Memory B cell (primary cell): Measurements from ENCODE around the gene JAK2.
"Not testable (repeated sequence)": the region's sequence is repeated elsewhere in the genome, so short reads cannot be mapped to it uniquely, and the experiment has no call there.

Experiments used
- ATAC-seq: fragments of 150-1000 bp; cut with Tn5 transposase; 2 replicates; pipeline ENCODE4 v1.10.0; 2021; ENCODE audit warnings: low read depth, mild to moderate bottlenecking, moderate library complexity
- DNase-seq, 2 donors: peaks; one replicate each; pipeline ENCODE4 v3.0.0; 2022; ENCODE audit warnings: low spot score in 2 of 2
- H3K27ac Mint-ChIP-seq: one replicate; pipeline ENCODE4 v1.8.0; 2022; ENCODE audit warnings: mild to moderate bottlenecking, moderate library complexity, mixed read lengths
- H3K27me3 Mint-ChIP-seq: one replicate; pipeline ENCODE4 v1.8.0; 2022; ENCODE audit warnings: mixed read lengths
- H3K36me3 Mint-ChIP-seq: one replicate; pipeline ENCODE4 v1.8.0; 2022; ENCODE audit warnings: mild to moderate bottlenecking, mixed read lengths
- H3K4me1 Mint-ChIP-seq: one replicate; pipeline ENCODE4 v1.8.0; 2022; ENCODE audit warnings: mixed read lengths
- H3K4me3 Mint-ChIP-seq: one replicate; pipeline ENCODE4 v1.8.0; 2022; ENCODE audit warnings: mild to moderate bottlenecking, moderate library complexity, mixed read lengths
- H3K9me3 Mint-ChIP-seq: one replicate; pipeline ENCODE4 v1.8.0; 2022; ENCODE audit warnings: mixed read lengths

JAK2 gene

GRCh38 chr9:5041390-5042115 lies 56.5 kb downstream of the JAK2 start:
- Mint-ChIP-seq H3K36me3 (peaks cover 29% of the 10 kb centered on the region), H3K27ac (no peak overlapping the region), H3K27me3 (no peaks in the 10 kb centered on the region), H3K4me1 (peaks cover 2% of the 10 kb centered on the region), H3K9me3 (no peaks in the 10 kb centered on the region), H3K4me3 (no peak overlapping the region)
- DNase-seq (no peak), ATAC-seq (no peak)

DNA sequence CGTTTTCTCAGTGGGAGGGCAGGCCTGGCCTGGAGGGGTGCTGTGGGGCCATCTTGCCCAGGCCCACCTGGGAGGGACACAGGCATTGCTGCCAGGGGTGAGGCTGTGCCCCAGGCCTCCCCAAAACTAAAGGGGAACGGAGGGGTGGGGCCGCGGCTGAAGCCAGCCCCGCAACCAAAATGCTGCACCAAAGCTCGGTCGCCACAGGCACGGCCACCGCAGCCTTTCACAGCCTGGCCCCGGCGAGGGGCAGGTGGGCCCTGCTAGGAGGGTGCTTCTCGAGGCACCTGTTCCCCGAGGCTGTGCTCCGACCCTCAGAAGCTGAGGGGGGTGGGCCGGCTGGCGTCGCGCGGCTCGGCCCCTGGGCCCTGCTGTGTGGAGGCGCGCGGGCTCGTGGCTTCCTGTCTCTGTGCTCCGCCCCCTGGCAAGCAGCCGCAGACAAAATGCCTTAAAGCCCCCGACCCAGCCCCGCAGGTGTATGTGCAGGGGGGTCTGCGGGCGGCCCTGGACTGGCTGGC lies 57.6 kb downstream of the JAK2 start:
- H3K27me3 Mint-ChIP-seq, result no peaks in the 10 kb centered on the region
- no peak overlapping the region for H3K27ac Mint-ChIP-seq
- peak overlapping the region; percentile 54 for H3K4me3 Mint-ChIP-seq
- H3K4me1 Mint-ChIP-seq, result peaks cover 3% of the 10 kb centered on the region
- no peaks in the 10 kb centered on the region for H3K9me3 Mint-ChIP-seq
- ATAC-seq (peak; percentile 34), DNase-seq (no peak)
- peaks cover 30% of the 10 kb centered on the region for H3K36me3 Mint-ChIP-seq

DNA sequence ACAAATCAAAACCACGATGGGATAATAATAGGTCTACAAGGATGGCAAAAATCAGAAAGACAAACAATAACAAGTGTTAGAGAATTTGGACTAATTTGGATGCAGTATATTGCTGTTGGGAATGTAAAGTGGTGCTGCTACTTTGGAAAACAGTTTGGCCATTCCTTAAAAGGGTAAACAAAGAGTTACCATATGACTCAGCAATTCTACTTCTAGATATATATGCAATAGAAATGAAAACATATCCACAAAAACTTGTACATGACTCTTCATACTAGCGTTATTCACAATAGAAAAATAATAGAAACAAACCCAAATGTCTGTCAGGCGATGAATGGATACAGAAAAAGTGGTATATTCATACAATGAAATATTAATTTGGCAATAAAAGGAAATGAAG lies 58.3 kb downstream of the JAK2 start:
- DNase-seq (no peak), ATAC-seq (no peak)
- no peak overlapping the region for H3K27ac Mint-ChIP-seq
- H3K36me3 Mint-ChIP-seq, result peaks cover 30% of the 10 kb centered on the region
- H3K9me3 Mint-ChIP-seq, result no peaks in the 10 kb centered on the region
- peak overlapping the region; percentile 54 for H3K4me3 Mint-ChIP-seq
- no peaks in the 10 kb centered on the region for H3K27me3 Mint-ChIP-seq
- peaks cover 3% of the 10 kb centered on the region for H3K4me1 Mint-ChIP-seq

- no peaks in the 10 kb centered on the region for H3K27me3 Mint-ChIP-seq
- DNase-seq, result no peak
- H3K4me3 Mint-ChIP-seq, result no peak overlapping the region
- H3K4me1 Mint-ChIP-seq, result peaks cover 3% of the 10 kb centered on the region
- no peak for ATAC-seq
- H3K9me3 Mint-ChIP-seq, result no peaks in the 10 kb centered on the region
- H3K36me3 Mint-ChIP-seq, result peaks cover 26% of the 10 kb centered on the region
- no peak overlapping the region for H3K27ac Mint-ChIP-seq
Observed at GRCh38 chr9:5044160-5044559, 59.1 kb downstream of the JAK2 start.

DNA sequence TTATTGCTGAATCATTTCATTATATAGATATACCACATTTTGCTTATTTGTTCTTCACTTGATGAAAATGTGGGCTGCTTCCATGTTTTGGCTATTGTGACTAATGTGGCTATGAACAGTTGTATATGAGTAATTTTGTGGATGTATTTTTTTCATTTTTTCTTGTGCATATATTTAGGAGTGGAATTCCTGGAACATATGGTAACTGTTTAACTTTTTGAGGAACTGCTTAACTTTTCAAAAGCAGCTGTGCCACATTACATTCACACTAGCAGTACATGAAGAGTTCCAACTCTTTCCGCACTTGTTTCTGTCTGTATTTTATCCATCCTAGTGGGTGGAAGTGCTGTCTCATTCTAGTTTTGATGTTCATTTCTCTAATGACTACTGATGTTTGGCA lies 67.8 kb downstream of the JAK2 start:
- H3K27me3 Mint-ChIP-seq, result no peaks in the 10 kb centered on the region
- H3K4me1 Mint-ChIP-seq, result no peaks in the 10 kb centered on the region
- H3K27ac Mint-ChIP-seq, result no peak overlapping the region
- no peak overlapping the region for H3K4me3 Mint-ChIP-seq
- DNase-seq (no peak), ATAC-seq (no peak)
- H3K36me3 Mint-ChIP-seq, result peaks cover 25% of the 10 kb centered on the region
- H3K9me3 Mint-ChIP-seq, result no peaks in the 10 kb centered on the region

DNA sequence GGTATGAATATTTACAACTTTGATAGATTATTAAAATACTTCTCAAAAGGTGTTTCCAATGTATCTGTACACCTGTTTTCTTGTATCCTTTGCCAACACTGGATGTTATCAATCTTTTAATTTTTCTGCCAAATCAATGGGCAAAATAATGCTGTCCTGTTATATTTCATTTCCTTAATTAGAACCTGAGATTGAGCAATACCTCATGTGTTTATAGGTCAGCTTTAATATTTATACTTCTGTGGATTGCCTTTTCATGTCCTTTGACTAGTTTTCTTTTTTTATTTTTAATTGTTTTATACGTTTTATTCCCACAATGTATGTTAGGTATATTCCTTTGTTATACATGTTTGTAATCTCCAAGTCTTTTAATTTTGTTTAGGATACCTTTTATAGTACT lies 77.6 kb downstream of the JAK2 start:
- no peaks in the 10 kb centered on the region for H3K4me1 Mint-ChIP-seq
- ATAC-seq (no peak), DNase-seq (no peak)
- peaks cover 14% of the 10 kb centered on the region for H3K36me3 Mint-ChIP-seq
- H3K4me3 Mint-ChIP-seq, result no peak overlapping the region
- H3K27me3 Mint-ChIP-seq, result no peaks in the 10 kb centered on the region
- no peak overlapping the region for H3K27ac Mint-ChIP-seq
- H3K9me3 Mint-ChIP-seq, result no peaks in the 10 kb centered on the region

- Mint-ChIP-seq H3K27ac (no peak overlapping the region), H3K9me3 (no peaks in the 10 kb centered on the region), H3K27me3 (no peaks in the 10 kb centered on the region), H3K4me3 (no peak overlapping the region), H3K36me3 (peaks cover 27% of the 10 kb centered on the region), H3K4me1 (peaks cover 2% of the 10 kb centered on the region)
- DNase-seq (no peak), ATAC-seq (no peak)
Observed at GRCh38 chr9:5072871-5073270, 87.8 kb downstream of the JAK2 start.

DNA sequence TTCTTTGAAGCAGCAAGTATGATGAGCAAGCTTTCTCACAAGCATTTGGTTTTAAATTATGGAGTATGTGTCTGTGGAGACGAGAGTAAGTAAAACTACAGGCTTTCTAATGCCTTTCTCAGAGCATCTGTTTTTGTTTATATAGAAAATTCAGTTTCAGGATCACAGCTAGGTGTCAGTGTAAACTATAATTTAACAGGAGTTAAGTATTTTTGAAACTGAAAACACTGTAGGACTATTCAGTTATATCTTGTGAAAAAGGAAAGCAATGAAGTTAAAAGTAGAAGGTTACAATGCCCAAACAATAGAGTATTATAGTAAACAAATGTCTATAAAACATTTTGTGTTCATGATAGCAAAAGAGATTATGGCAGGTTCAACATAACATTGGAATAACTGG lies 88.6 kb downstream of the JAK2 start:
- H3K4me3 Mint-ChIP-seq, result no peak overlapping the region
- H3K27me3 Mint-ChIP-seq, result no peaks in the 10 kb centered on the region
- ATAC-seq (no peak), DNase-seq (no peak)
- H3K4me1 Mint-ChIP-seq, result peaks cover 2% of the 10 kb centered on the region
- H3K9me3 Mint-ChIP-seq, result no peaks in the 10 kb centered on the region
- peaks cover 29% of the 10 kb centered on the region for H3K36me3 Mint-ChIP-seq
- H3K27ac Mint-ChIP-seq, result no peak overlapping the region

GRCh38 chr9:5085993-5086392 lies 100.9 kb downstream of the JAK2 start:
- Mint-ChIP-seq H3K27me3 (no peaks in the 10 kb centered on the region), H3K4me1 (no peaks in the 10 kb centered on the region)
- no peak for DNase-seq

DNA sequence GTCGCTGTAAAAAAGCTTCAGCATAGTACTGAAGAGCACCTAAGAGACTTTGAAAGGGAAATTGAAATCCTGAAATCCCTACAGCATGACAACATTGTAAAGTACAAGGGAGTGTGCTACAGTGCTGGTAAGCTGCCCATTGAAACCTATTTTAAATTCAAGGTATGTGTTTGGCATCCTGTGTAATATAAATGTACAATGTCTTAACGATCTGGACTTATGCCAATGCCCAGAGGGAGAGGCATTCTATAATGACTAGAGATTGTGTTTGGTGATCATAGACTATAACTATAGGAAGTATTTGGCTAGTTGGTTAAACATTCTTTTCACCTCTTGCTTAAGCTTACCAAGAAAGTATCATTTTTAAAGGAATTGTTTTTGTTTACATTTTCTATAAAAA lies 104.7 kb downstream of the JAK2 start:
- Mint-ChIP-seq H3K4me3 (no peak overlapping the region), H3K9me3 (peaks cover 2% of the 10 kb centered on the region), H3K27ac (no peak overlapping the region), H3K27me3 (no peaks in the 10 kb centered on the region), H3K36me3 (peaks cover 36% of the 10 kb centered on the region), H3K4me1 (no peaks in the 10 kb centered on the region)
- DNase-seq, result no peak
- no peak for ATAC-seq

More at GRCh38 chr9:5085993-5086392, 100.9 kb downstream of the JAK2 start:
- peaks cover 54% of the 10 kb centered on the region for H3K36me3 Mint-ChIP-seq
- no peak overlapping the region for H3K27ac Mint-ChIP-seq
- ATAC-seq, result no peak
- peaks cover 2% of the 10 kb centered on the region for H3K9me3 Mint-ChIP-seq
- H3K4me3 Mint-ChIP-seq, result no peak overlapping the region

DNA sequence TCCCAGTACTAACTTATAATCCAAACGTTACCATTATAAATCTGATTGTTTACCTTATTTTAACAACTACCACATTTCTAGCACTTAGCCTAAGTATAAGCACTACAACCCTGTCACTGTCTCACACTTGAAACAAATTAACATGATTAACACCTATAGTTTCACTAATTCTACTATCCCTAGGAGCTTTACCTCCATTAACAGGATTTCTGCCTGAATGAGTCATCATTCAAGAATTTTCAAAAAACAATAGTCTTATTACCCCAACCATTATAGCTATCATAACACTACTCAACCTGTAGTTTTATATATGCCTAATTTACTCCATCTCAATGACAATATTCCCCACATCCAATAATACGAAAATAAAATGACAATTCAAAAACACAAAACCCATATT lies 110.7 kb downstream of the JAK2 start:
- DNase-seq (no peak), ATAC-seq (no peak)
- no peak overlapping the region for H3K27ac Mint-ChIP-seq
- peaks cover 4% of the 10 kb centered on the region for H3K36me3 Mint-ChIP-seq
- no peaks in the 10 kb centered on the region for H3K4me1 Mint-ChIP-seq
- H3K9me3 Mint-ChIP-seq, result no peaks in the 10 kb centered on the region
- no peak overlapping the region for H3K4me3 Mint-ChIP-seq
- no peaks in the 10 kb centered on the region for H3K27me3 Mint-ChIP-seq

- H3K27ac Mint-ChIP-seq, result no peak overlapping the region
- H3K4me3 Mint-ChIP-seq, result no peak overlapping the region
- ATAC-seq (no peak), DNase-seq (no peak)
- no peaks in the 10 kb centered on the region for H3K27me3 Mint-ChIP-seq
- H3K9me3 Mint-ChIP-seq, result peaks cover 9% of the 10 kb centered on the region
- peaks cover 29% of the 10 kb centered on the region for H3K36me3 Mint-ChIP-seq
- H3K4me1 Mint-ChIP-seq, result no peaks in the 10 kb centered on the region
Observed at GRCh38 chr9:5099466-5099865, 114.4 kb downstream of the JAK2 start.

DNA sequence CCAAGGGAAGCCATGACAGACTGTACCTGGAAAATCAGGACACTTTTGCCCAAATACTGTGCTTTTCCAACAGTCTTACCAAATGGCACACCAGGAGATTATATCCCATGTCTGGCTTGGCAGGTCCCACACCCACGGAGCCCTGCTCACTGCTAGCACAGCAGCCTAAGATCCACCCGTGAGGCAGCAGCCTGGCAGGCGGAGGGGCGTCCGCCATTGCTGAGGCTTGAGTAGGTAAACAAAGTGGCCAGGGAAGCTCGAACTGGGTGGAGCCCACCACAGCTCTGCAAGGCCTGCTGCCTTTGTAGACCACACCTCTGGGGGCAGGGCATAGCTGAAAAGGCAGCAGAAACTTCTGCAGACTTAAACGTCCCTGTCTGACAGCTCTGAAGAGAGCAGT lies 116.1 kb downstream of the JAK2 start:
- ATAC-seq, H3K9me3 Mint-ChIP-seq, H3K27ac Mint-ChIP-seq, H3K4me1 Mint-ChIP-seq, DNase-seq, H3K27me3 Mint-ChIP-seq, H3K4me3 Mint-ChIP-seq: not testable (repeated sequence)
- H3K36me3 Mint-ChIP-seq, result peaks cover 37% of the 10 kb centered on the region

GRCh38 chr9:5106517-5106916 lies 121.4 kb downstream of the JAK2 start:
- DNase-seq, H3K4me3 Mint-ChIP-seq, H3K4me1 Mint-ChIP-seq, H3K27ac Mint-ChIP-seq, ATAC-seq, H3K27me3 Mint-ChIP-seq: not testable (repeated sequence)
- Mint-ChIP-seq H3K36me3 (peaks cover 31% of the 10 kb centered on the region), H3K9me3 (peaks cover 12% of the 10 kb centered on the region)
